HG02642 (cell line): Measurements from ENCODE around the gene LEFTY2.
"Not testable (repeated sequence)": the region's sequence is repeated elsewhere in the genome, so short reads cannot be mapped to it uniquely, and the experiment has no call there.

Source experiments
- ATAC-seq: cut with Tn5 transposase; IDR thresholded peaks from one replicate; pipeline ENCODE4 v1.9.1; 2021; ENCODE audit warnings: mild to moderate bottlenecking; ENCODE audit not compliant: unreplicated experiment, poor library complexity

LEFTY2 gene

DNA sequence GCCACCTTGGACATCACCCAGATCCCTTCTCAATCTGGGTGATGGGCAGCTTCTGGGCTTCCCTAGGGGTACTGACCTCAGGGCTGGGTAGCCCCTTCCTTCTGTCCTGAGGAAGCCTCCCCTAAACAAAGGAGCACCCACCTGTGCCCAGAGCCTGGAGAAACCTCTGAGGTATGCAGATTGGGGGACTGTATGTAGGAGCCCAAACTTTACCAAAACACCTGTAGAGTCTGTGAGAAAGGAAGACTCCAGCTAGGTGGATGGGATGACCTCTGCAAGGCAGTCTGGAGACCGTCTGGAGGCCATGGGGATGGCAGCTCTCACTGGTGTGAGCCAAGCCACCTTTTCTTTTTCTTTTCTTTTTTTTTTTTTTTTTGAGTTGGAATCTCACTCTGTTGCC is 13.7 kb upstream of the LEFTY2 start:
- ATAC-seq, result no peak

DNA sequence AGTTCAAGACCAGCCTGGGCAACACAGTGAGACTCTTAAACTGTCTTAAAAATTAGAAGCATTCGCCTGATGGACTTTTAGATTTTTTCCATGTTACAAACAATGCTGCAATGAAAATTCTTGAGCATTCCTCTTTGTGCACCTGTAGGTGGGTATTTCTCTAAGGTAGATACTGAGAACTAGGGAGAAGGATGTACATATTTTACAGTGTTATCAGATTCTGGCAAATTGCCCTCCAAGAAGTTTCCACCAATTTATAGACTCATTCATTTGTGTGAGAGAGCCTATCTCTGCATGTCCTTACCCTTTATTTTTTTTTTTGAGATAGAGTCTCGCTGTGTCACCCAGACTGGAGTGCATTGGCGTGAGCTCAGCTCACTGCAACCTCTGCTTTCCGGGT is 12.3 kb upstream of the LEFTY2 start:
- ATAC-seq, result no peak

DNA sequence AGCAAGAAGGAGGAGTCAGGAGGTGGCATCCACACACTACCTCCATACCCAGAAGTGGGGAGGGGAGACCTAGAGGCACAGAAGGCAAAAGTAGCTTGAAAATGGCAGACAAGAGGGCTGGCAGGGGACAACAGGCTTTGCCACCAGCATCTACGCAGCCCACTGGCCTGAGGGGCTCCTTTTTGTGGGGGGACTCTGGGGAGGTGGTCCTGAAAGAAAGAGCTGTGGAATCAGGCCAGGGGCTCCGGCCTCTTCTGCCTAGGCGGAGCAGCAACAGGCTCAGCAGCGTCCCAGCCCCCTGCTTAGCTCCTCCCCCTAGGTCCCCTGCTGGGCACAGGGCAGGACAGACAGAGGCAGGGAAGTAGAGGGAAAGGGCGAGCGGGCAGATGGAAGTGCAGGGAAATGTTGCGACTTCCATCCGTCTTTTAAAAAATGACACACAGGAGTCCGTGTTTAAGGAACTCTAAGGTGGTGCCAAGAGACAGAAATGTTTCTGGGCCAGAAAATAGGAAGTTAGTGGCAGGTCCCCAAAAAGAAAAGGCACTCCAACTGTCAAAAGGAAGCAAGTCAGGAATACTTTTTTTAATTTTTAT is 10.0 kb upstream of the LEFTY2 start:
- ATAC-seq, result no peak

- ATAC-seq, result no peak
Measured at GRCh38 chr1:225949041-225949440, 8.0 kb upstream of the LEFTY2 start.

GRCh38 chr1:225946803-225947202 is 5.8 kb upstream of the LEFTY2 start:
- ATAC-seq, result no peak

- ATAC-seq, result no peak
Measured at GRCh38 chr1:225946082-225946620, 5.1 kb upstream of the LEFTY2 start.

DNA sequence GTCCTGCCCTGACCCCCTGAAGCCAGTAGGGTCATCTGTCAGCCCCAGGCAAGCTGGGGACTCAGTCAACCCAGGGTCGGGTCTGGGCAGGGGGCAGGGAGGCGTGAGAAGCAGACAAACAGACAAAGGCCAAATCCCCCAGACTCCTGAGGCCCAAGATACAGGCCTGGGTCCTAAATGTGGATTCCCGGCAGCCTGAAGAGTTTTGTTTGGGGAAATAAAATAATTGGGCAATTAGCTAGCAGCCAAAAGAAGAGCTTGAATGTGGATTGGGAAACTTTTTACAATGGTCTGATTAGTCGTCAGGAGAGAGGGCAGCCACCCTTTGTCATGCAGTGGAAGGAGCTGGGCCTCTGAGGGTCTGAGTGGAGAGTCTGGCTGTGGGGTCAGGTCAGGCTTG is 4.5 kb upstream of the LEFTY2 start:
- ATAC-seq, result no peak

DNA sequence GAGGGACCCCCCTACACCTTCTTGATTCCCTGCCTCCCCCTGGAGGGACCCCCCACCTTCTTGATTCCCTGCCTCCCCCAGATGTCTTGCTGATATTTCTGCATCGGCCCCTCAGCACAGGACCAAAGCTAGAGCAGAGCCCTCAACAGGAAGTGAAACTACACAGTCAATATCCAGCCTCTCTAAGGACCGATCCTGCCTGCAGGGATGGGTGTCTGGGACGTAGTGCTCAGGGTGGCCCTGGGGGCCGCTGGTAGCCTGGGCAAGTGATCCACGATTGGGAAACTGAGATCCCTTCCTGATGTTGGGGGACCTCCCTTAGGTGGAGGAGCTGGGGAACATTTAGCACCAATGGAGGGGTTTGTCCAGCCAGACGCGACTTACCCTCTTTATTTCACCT is 3.9 kb upstream of the LEFTY2 start:
- peak; percentile 60 for ATAC-seq

GRCh38 chr1:225944387-225944786 is 3.4 kb upstream of the LEFTY2 start:
- ATAC-seq, result no peak

DNA sequence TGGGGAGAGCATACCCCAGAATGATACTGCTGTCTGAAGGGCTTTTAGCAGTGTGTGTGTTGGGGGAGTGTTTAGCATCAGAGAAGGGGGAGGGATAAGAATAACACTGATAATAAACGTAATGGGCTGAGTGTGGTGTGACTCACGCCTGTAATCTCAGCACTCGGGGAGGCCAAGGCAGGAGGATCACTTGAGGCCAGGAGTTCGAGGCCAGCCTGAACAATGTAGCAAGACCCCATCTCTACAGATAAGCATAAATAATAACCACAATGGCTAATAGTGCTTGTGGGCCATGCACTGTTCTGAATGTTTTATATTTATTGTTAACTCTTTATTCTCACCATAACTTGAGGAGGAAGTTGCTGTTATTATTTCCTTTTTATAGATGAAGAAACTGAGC is 2.6 kb upstream of the LEFTY2 start:
- ATAC-seq, result no peak

GRCh38 chr1:225942574-225942973 is 1.6 kb upstream of the LEFTY2 start:
- ATAC-seq, result peak; percentile 85

DNA sequence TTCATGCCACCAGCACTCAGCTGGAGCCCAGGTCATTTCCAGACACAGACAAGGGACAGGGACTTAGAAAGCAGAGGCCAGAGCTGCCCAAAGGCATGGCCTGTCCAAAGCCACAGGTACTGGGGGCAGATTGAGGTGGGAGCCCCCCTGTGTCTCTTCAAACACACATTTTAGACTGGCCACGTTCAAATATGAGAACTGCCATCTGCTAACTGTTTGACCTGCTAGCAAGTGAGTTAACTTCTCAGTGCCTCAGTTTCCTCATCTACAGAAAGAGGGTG is 862 bp upstream of the LEFTY2 start:
- no peak for ATAC-seq

DNA sequence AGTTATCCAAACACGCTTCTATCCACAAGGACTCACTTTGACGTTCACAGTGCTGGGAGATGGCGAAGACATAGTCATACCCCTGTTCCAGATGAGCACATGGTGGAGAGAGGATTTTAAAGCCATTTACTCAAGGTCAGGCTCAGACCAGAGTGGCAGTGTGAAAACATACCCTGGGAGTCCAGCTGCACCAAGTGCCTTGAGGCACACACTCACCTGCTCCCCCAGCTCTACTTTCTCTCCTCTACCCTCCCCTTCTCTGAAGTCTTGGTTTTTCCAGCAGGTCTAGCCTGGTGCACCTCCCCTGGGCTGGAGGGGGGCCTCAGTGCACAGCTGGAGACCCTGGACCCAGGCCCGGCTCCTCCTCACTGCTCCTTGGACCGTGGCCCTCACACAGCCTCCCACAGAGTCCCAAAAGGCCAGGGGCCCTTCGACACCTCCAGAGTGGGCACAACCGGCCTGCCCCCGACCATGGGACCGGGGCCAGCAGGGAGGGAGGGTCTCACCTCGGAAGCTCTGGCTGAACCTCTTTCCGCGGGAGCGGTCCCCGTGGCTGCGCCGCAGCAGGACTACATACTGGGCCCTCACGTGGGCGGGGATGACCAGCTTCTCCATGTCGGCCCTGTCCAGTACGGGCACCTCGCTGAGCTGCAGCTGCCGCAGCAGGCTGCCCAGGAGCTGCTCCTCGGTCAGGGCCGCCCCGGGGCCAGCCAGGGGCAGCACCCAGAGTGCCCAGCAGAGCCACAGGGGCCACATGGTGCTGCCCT is 452 bp downstream of the LEFTY2 start:
- ATAC-seq, result no peak

GRCh38 chr1:225939939-225940310 is 1.1 kb downstream of the LEFTY2 start:
- ATAC-seq, result not testable (repeated sequence)

GRCh38 chr1:225939097-225939938 is 1.7 kb downstream of the LEFTY2 start:
- ATAC-seq, result not testable (repeated sequence)

DNA sequence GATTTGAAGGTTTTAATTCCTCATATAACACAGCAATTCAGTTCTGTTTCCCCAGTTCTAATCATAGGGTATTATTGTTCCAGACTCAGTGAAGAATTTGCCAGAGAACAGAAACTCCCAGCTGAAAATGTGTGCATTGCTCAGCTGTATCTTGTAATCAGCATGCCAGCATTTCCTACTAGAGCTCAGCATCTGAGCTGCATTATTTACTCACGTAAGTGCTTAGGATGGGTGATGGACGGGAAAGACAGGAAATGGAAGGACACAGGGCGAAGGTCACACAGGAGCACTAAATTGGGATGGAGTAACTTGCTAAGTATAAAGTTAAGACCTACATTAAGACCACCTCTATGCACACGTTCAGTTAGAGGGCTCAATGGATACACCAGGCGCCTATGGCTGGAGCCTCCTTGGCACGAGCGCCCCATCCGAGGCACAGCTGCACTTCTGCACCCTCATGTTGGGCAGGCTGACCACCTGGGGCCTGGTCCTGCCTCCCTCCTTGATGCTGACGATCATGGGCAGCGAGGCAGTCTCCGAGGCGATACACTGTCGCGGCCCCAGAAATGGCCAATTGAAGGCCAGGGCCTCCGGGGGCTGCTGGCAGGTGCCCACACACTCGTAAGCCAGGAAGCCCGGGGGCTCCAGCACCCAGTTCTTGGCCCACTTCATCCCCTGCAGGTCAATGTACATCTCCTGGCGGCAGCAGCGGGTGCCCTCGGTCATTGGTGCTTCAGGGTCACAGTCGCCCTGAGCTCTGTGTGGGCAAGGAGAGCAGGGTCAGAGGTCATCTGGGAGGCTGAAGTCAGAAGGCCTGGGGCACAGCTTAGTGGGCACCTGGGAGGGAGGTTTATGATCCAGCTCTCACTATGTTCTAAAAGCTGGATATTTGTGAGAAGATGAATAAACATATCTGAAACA is 3.7 kb downstream of the LEFTY2 start:
- no peak for ATAC-seq

DNA sequence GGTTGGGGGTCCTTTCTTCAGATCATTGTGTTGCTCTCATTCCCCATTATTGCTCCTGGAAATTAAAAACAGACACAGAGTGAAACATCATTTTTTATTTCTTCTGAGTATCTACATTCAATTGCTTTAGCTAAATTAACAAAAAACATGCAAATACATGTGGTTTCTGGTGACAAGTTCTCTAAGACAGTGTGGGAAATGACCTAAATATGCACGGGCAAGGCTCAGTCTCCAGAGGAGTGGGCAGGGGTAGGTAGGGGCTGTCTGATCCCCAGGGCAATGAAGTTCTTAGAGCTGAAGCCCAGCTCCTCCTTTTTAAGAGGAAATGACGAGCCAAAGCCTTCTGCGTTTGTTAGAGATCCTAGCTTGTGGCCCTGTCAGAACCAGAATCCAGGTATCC is 4.5 kb downstream of the LEFTY2 start:
- ATAC-seq, result no peak

DNA sequence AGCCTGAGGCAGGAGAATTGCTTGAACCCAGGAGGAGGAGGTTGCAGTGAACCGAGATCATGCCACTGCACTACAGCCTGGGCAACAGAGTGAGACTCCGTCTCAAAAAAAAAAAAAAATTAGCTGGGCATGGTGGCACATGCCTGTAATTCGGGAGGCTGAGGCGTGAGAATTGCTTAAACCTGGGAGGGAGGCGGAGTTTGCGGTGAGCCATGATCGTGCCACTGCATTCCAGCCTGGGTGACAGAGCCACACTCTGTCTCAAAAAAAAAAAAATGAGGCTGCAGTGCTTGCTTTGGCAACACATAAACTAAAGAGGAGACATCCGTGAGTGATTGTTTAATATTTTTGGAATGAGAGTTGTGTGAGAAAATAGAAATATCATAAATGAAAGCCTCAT is 4.9 kb downstream of the LEFTY2 start:
- ATAC-seq, result not testable (repeated sequence)

GRCh38 chr1:225934711-225935110 is 6.3 kb downstream of the LEFTY2 start:
- no peak for ATAC-seq

DNA sequence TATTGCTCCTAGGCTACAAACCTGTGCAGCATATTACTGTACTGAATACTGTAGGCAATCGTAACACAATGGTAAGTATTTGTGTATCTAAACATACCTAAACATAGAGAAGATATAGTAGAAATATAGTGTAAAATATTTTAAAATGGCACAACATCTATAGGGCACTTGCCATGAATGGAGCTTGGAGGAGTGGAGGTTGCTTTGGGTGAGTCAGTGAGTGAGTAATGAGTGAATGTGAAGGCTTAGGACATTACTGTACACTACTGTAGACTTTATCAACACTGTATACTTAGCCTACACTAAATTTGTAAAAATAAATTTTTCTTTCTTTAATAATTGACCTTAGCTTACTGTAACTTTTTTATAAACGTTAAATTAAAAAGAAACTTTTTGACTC is 7.9 kb downstream of the LEFTY2 start:
- ATAC-seq, result no peak
